Endothelial cell of umbilical vein (primary cell): ENCODE results near the gene DAAM1. TPM values are rescaled to one million over a fixed set of nuclear protein-coding genes. Genes with fewer than 3 reads are reported as not detected.

Source experiments
- BruUV-seq: library from RNA; stranded (reverse); fragments of 400-500 nt; replicated peaks from 2 replicates; lab custom pipeline; 2021; lab: Mats Ljungman, UMichigan
- CTCF ChIA-PET: fragments of 300-600, 350-600 bp; sonication (Branson Sonifier 250); formaldehyde crosslinking; loops from one replicate; lab custom pipeline; 2021; ENCODE audit warnings: antibody characterized with exemption, inconsistent platforms; lab: Charles Lee
- POLR2A ChIA-PET: fragments of 300-600, 350-600 bp; sonication (Branson Sonifier 250); formaldehyde crosslinking; loops from one replicate; lab custom pipeline; 2021; ENCODE audit warnings: antibody characterized with exemption, inconsistent platforms; lab: Charles Lee
- DNase-seq: peaks from one replicate; pipeline ENCODE4 v3.0.0-alpha.2; 2011; ENCODE audit warnings: low read depth, low spot score
- FAIRE-seq: peaks from 2 replicates; lab custom pipeline; 2011; peaks lifted over from hg19 to GRCh38; lab: Jason Lieb, UNC
- H2AFZ ChIP-seq: 2 replicates; pipeline ENCODE4 v1.6.0; 2012; ENCODE audit warnings: low read depth, low read length, control low read depth, inconsistent platforms
- H3K27ac ChIP-seq: 2 replicates; pipeline ENCODE4 v1.5.1; 2011; ENCODE audit warnings: low read depth, mild to moderate bottlenecking, control low read depth, low read length, moderate library complexity; ENCODE audit not compliant: insufficient read depth
- H3K27me3 ChIP-seq, 2 experiments: 2 replicates each; pipeline versions ENCODE4 v1.6.0 to v1.6.1; 2011; ENCODE audit warnings: low read length in 2 of 2, mixed read lengths in 1 of 2; ENCODE audit not compliant: control insufficient read depth in 2 of 2, insufficient read depth in 2 of 2
- H3K36me3 ChIP-seq, 2 experiments: 2 replicates in 1 of 2; 3 replicates in 1 of 2; pipeline ENCODE4 v1.5.1; 2011; ENCODE audit warnings: low read length in 2 of 2, mild to moderate bottlenecking in 1 of 2, moderate library complexity in 1 of 2; ENCODE audit not compliant: control insufficient read depth in 2 of 2, insufficient read depth in 2 of 2; ENCODE audit errors: extremely low read depth in 1 of 2
- H3K4me1 ChIP-seq: 3 replicates; pipeline ENCODE4 v1.5.1; 2011; ENCODE audit warnings: mild to moderate bottlenecking, low read length; ENCODE audit not compliant: control insufficient read depth, insufficient read depth; ENCODE audit errors: extremely low read depth
- H3K4me2 ChIP-seq: 2 replicates; pipeline ENCODE4 v1.6.1; 2011; ENCODE audit warnings: low read length, control low read depth, mixed read lengths; ENCODE audit not compliant: insufficient read depth
- H3K4me3 ChIP-seq, 3 experiments: fragments of 200-600 bp in 1 of 3; sonication (generic), shearing (Covaris generic) in 1 of 3; replicated peaks in 1 of 3; 2 replicates each; pipeline ENCODE4 v1.5.1; 2011 to 2016; ENCODE audit warnings: control low read depth in 3 of 3, low read length in 3 of 3, mild to moderate bottlenecking in 2 of 3, inconsistent platforms in 1 of 3, low read depth in 1 of 3, moderate library complexity in 1 of 3; ENCODE audit not compliant: insufficient read depth in 1 of 3
- H3K79me2 ChIP-seq: 2 replicates; pipeline ENCODE4 v1.6.0; 2012; ENCODE audit warnings: low read length, inconsistent platforms; ENCODE audit not compliant: control insufficient read depth, insufficient read depth
- H3K9ac ChIP-seq: replicated peaks from 2 replicates; pipeline ENCODE3; 2011; ENCODE audit warnings: low read length, control low read depth; ENCODE audit not compliant: insufficient read depth; ENCODE audit errors: extremely low read depth
- H3K9me1 ChIP-seq: replicated peaks from 3 replicates; pipeline ENCODE4 v1.6.0; 2011; ENCODE audit warnings: mild to moderate bottlenecking, low read length; ENCODE audit not compliant: control insufficient read depth, insufficient read depth; ENCODE audit errors: extremely low read depth
- H3K9me3 ChIP-seq: replicated peaks from 2 replicates; pipeline ENCODE4 v1.5.1; 2012; ENCODE audit warnings: low read length, inconsistent platforms; ENCODE audit not compliant: control insufficient read depth, insufficient read depth
- H4K20me1 ChIP-seq: replicated peaks from 2 replicates; pipeline ENCODE3; 2011; ENCODE audit warnings: mild to moderate bottlenecking, low read length; ENCODE audit not compliant: control insufficient read depth, insufficient read depth; ENCODE audit errors: extremely low read depth
- CTCF ChIP-seq, 2 donors: IDR thresholded peaks; 1 replicate in 1 of 2; 2 replicates in 1 of 2; pipeline ENCODE4 v1.5.1; 2011; ENCODE audit warnings: low read length in 2 of 2, mild to moderate bottlenecking in 2 of 2, moderate library complexity in 2 of 2, control low read depth in 1 of 2, inconsistent platforms in 1 of 2, low read depth in 1 of 2; ENCODE audit not compliant: insufficient read depth in 1 of 2; ENCODE audit errors: extremely low read depth in 1 of 2
- EZH2 ChIP-seq: IDR thresholded peaks from 2 replicates; pipeline ENCODE4 v1.6.1; 2012; ENCODE audit warnings: borderline replicate concordance, low read depth, mild to moderate bottlenecking, moderate library complexity, low read length, inconsistent platforms; ENCODE audit not compliant: severe bottlenecking
- FOS ChIP-seq: IDR thresholded peaks from 2 replicates; pipeline ENCODE4 v1.6.1; 2011; ENCODE audit warnings: mild to moderate bottlenecking, low read length, moderate library complexity, borderline replicate concordance; ENCODE audit not compliant: insufficient read depth
- GATA2 ChIP-seq: IDR thresholded peaks from 2 replicates; pipeline ENCODE4 v1.7.0; 2011; ENCODE audit warnings: low read depth, mild to moderate bottlenecking, moderate library complexity, mixed read lengths, low read length; ENCODE audit not compliant: insufficient read length, insufficient read depth
- JUN ChIP-seq: IDR thresholded peaks from 2 replicates; pipeline ENCODE4 v1.6.1; 2011; ENCODE audit warnings: borderline replicate concordance, low read depth; ENCODE audit not compliant: insufficient read length, insufficient read depth
- MAX ChIP-seq: IDR thresholded peaks from 2 replicates; pipeline ENCODE4 v1.6.1; 2011; ENCODE audit not compliant: insufficient read depth, insufficient read length
- MYC ChIP-seq: IDR thresholded peaks from one replicate; pipeline ENCODE4 v1.6.1; 2011; ENCODE audit warnings: mild to moderate bottlenecking, low read depth, low read length
- POLR2A ChIP-seq: IDR thresholded peaks from 2 replicates; pipeline ENCODE4 v1.6.1; 2012; ENCODE audit warnings: low read depth, mild to moderate bottlenecking, control low read depth, low read length
- POLR2AphosphoS5 ChIP-seq: IDR thresholded peaks from 2 replicates; pipeline ENCODE4 v1.6.1; 2012; ENCODE audit warnings: low read depth, mild to moderate bottlenecking, control low read depth, low read length, moderate library complexity; ENCODE audit not compliant: insufficient read depth
- dilution Hi-C: fragments of 300-500 bp; cut with MboI; formaldehyde crosslinking; loops from one replicate; pipeline ENCODE4 v1.15.0; 2019; ENCODE audit warnings: low sequenced_read_pairs; ENCODE audit not compliant: extremely low pct_ligation_motif_present
- intact Hi-C: fragments of 100-400 bp; cut with micrococcal nuclease; formaldehyde crosslinking; loops from one replicate; pipeline ENCODE4 v1.10.0; 2022
- polyA plus RNA-seq, 4 experiments: library from polyadenylated mRNA; depleted of rRNA in 3 of 4; stranded (reverse) in 3 of 4; unstranded in 1 of 4; fragments of >200 nt; gene quantifications; 2 replicates each; pipeline versions ENCODE4 v1.2.1 to v1.2.3, GENCODE V29; 2011 to 2012; ENCODE audit warnings: missing spikeins in 1 of 4
- total RNA-seq: library from RNA; stranded (reverse); gene quantifications from 2 replicates; pipeline ENCODE4 v1.2.3, GENCODE V29; 2021

Gene DAAM1
- total and polyA plus RNA-seq, 2 donors (not counting 3 experiments of a cell fraction or from before 2014, with no cell fraction given): 10.2 to 25.3 TPM

- H3K9me1 ChIP-seq: no peaks in the 10 kb centered on the region
- H3K4me2 ChIP-seq: peak overlapping the region; percentile 50
- no peaks in the 10 kb centered on the region for H3K27me3 ChIP-seq
- peaks cover 21% of the 10 kb centered on the region for H3K4me1 ChIP-seq
- POLR2A ChIA-PET: no interaction called here
- CTCF ChIA-PET: interaction anchor here (0.9 to 2.1 kb wide), 5 partner anchors 15 to 144 kb away, joined by 3 to 6 read pairs (median 3); no protein-coding TSS in a partner anchor
- no peaks in the 10 kb centered on the region for H3K36me3 ChIP-seq
- dilution Hi-C loops (no loop called here), intact Hi-C loops (loop anchor here (1.0 kb wide), 1 partner anchor 27 kb away; no protein-coding TSS in a partner anchor)
- H3K27ac ChIP-seq: no peak overlapping the region
- H3K79me2 ChIP-seq: peaks cover 13% of the 10 kb centered on the region
- H3K9me3 ChIP-seq: no peaks in the 10 kb centered on the region
- H2AFZ ChIP-seq: peak overlapping the region; percentile 13
- DNase-seq (peak; percentile 29), FAIRE-seq (no peak)
- BruUV-seq: no TSS peak
- H3K9ac ChIP-seq: peak overlapping the region; percentile 8
- no peak overlapping the region for H3K4me3 ChIP-seq
- no peaks in the 10 kb centered on the region for H4K20me1 ChIP-seq
- TF ChIP-seq GATA2 (no peak), POLR2AphosphoS5 (no peak), POLR2A (no peak), JUN (no peak), MYC (no peak), CTCF (IDR thresholded peaks at IDR 0.05; ENCODE audit: extremely low read depth in 1 of 2, insufficient read depth in 1 of 2, low read depth in 1 of 2, low read length in 2 of 2) (no peak), MAX (no peak), EZH2 (no peak), FOS (no peak)
These were observed 59.5 kb downstream of the DAAM1 start for GRCh38 chr14:59247801-59248584.
